Hippocampal formation (tissue), 2 donors: Measurements from ENCODE around the gene LRRC37B.
"Not testable (repeated sequence)": the region's sequence is repeated elsewhere in the genome, so short reads cannot be mapped to it uniquely, and the experiment has no call there.

Experiments used
- DNase-seq, 2 donors: peaks; one replicate each; lab custom pipeline; 2025; lab: John Stamatoyannopoulos, UW

LRRC37B gene

DNA sequence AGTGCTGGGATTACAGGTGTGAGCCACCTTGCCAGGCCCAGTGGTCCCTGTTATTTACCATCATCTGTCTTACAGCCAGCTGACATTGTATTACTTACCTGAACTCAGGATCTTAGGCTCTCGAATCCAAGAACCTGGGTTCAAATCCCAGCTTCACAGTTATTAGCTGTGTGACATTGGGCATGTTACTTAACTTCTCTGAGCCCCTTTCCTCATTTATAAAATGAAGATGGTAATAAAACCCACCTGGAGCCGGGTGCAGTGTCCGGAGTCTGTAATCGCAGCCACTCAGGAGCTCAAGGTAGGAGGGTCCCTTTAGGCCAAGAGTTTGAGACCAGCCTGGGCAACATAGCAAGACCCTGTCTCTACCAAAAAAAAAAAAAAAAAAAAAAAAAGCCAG, 79.7 kb downstream of the LRRC37B start:
- not testable (repeated sequence) for DNase-seq

DNA sequence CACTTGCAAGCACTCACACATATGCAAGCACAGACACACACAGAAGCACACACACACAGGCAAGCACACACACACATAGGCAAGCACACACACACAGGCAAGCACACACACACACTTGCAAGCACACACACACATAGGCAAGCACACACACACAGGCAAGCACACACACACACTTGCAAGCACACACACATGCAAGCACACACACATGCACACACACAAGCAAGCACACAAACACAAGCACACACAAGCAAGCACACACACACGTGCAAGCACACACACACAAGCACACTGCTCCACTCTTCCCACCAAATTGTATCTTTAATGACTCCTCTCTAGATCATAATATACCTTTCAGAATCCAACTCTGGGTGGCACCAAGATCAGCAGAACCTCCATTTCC, 84.9 kb downstream of the LRRC37B start:
- DNase-seq, result not testable (repeated sequence)

DNA sequence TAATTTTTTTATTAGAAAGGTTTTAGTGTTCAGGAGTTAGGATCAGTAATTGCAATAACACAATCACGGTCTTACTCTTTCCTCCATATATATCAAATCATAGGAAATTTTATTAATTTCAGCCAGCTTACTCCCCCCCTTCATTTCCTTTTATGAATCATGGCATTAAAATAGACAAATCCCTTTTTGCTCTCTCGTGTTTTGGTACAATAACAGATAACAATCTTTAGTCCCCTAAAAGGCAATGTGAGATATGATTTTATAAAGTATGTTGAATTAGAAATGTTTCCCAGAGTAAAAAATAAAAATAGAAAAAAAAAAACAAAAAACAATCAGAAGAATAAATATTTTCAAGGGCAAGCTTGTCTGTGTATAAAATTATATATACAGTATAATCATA, 92.5 kb downstream of the LRRC37B start:
- no peak for DNase-seq

DNA sequence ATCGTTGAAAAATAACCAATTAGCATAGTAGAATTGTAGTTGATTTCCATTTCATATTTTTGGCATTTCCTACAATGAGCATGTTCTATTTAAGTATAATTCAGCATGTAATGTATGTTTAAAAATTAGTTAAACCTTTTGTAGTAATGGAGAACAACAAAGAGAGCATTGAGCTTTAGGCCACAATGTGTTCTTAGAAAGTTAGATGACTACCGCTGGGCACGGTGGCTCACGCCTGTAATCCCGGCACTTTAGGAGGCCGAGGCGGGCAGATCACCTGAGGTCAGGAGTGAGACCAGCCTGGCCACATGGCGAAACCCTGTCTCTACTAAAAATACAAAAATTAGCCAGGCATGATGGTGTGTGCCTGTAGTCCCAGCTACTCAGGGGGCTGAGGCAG, 93.1 kb downstream of the LRRC37B start:
- DNase-seq, result not testable (repeated sequence)

DNA sequence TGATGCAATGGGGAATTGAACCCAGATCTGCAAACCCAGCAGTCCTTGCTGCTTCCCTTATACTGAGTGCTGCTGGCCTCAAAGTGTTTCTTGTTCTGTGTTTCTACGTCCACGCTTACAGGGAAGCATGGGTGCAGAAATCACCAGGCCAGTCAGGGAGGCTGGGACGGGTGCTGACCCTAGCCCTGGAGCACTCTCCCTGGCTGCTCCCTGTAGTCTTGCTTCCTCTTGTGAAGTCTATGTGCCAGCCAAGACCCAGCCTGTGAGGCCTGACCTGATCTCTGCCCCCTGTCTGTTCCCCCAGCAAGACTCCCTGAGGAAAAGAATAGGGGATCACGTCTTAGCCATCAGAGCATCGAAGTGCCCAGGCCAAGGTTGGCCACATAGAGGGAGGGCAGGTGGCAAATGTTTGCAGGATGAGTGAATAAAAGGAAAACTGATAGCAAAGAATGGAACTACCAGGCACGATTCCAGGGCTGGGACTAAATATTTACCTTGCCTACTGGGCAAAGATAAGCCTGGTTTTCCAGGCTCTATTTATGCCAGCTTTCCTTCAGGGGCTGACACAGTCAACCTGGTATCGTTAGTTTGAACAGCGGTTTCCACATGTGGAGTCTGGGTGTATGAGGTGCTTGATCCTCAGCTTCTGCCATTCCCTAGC, 93.9 kb downstream of the LRRC37B start:
- no peak for DNase-seq

DNA sequence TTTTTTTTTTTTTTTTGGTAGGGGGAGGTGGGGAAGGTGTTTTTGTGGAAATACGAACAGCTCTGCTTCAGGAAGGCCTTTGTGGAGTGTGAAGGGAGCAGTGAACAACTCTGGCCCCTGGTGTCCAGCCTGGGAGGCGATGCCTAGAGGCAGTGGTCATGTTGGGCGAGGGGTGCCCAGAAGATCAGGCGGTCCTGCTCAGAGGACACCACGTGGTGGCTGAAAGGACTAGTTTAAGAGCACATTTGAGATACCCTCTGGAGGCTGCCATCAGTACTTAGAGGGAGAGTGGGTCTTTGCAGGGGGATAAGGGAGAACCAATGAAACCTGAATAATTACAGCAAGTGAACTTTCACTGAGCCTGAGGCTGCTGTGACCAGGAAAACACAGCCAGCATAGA, 95.0 kb downstream of the LRRC37B start:
- no peak for DNase-seq

DNA sequence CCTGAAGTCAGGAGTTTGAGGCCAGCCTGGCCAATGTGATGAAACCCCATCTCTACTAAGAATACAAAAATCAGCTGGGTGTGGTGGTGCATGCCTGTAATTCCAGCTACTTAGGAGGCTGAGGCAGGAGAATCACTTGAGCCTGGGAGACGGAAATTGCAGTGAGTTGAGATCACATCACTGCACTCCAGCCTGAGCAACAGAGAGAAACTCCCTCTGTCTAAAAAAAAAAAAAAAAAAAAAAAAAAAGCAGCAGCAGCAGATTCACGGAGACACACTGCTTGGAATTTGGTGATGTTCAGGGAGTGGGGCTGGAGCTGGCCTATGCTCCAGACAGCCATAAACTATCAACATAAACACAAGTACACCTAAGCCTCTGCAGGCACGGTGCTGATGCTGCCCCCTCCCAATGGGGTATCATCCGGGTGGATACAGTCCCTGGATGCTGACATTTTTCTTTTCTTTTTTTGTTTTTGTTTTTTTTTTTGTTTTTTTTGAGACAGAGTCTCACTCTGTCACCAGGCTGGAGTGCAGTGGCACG, 95.5 kb downstream of the LRRC37B start:
- DNase-seq, result no peak
